SU-DHL-6 (cell line): ENCODE measurements around the gene NEGR1.

Source experiments
- CTCF ChIP-seq: fragments of 200-600 bp; sonication (generic); IDR thresholded peaks from one replicate; pipeline ENCODE4 v1.5.1; 2017; ENCODE audit warnings: antibody characterized with exemption, mild to moderate bottlenecking, low read length, moderate library complexity; ENCODE audit not compliant: insufficient read depth, poor library complexity, severe bottlenecking
- EZH2phosphoT487 ChIP-seq: fragments of 200-600 bp; sonication (generic), shearing (Covaris generic); conservative IDR thresholded peaks from 2 replicates; pipeline ENCODE4 v1.6.1; 2018; ENCODE audit warnings: mild to moderate bottlenecking, antibody characterized with exemption, low read length, moderate library complexity, mixed read lengths

- TF ChIP-seq CTCF (no peak), EZH2phosphoT487 (no peak)
Observed at GRCh38 chr1:71634159-71634558, 648.2 kb downstream of the NEGR1 start.
